NCI-H82 treated with DMSO at 0.1 percent for 48 hours (cell line): ENCODE data around the gene RNF26.

ENCODE experiments used
- DNase-seq: peaks from one replicate; lab custom pipeline; 2025; ENCODE audit not compliant: unreplicated experiment; lab: John Stamatoyannopoulos, UW

RNF26 gene

GRCh38 chr11:119350302-119350701, 16.0 kb downstream of the RNF26 start:
- no peak for DNase-seq

- DNase-seq: no peak
These were observed 16.9 kb downstream of the RNF26 start for GRCh38 chr11:119351232-119351631.

- peak; percentile 58 for DNase-seq
These were observed 18.5 kb downstream of the RNF26 start for GRCh38 chr11:119352857-119353260.

GRCh38 chr11:119355091-119355843, 20.9 kb downstream of the RNF26 start:
- DNase-seq: no peak

- DNase-seq: no peak
These were observed 22.2 kb downstream of the RNF26 start for GRCh38 chr11:119356349-119357031.

- no peak for DNase-seq
These were observed 22.7 kb downstream of the RNF26 start for GRCh38 chr11:119357074-119357473.

- DNase-seq: no peak
These were observed 25.3 kb downstream of the RNF26 start for GRCh38 chr11:119359365-119360214.

GRCh38 chr11:119361056-119361787, 26.9 kb downstream of the RNF26 start:
- DNase-seq: peak; percentile 94

- no peak for DNase-seq
These were observed 27.8 kb downstream of the RNF26 start for GRCh38 chr11:119361941-119362725.

- DNase-seq: peak; percentile 7
These were observed 28.4 kb downstream of the RNF26 start for GRCh38 chr11:119362741-119363080.

GRCh38 chr11:119363081-119363850, 28.9 kb downstream of the RNF26 start:
- no peak for DNase-seq

- peak; percentile 31 for DNase-seq
These were observed 29.7 kb downstream of the RNF26 start for GRCh38 chr11:119363851-119364590.

- no peak for DNase-seq
These were observed 30.8 kb downstream of the RNF26 start for GRCh38 chr11:119365071-119365591.

GRCh38 chr11:119366690-119367620, 32.6 kb downstream of the RNF26 start:
- DNase-seq: no peak

- no peak for DNase-seq
These were observed 33.4 kb downstream of the RNF26 start for GRCh38 chr11:119367661-119368120.

- DNase-seq: peak; percentile 85
These were observed 34.1 kb downstream of the RNF26 start for GRCh38 chr11:119368121-119369034.
